ENCODE measurements around the gene ZNF865.

The ZNF865 gene

DNA sequence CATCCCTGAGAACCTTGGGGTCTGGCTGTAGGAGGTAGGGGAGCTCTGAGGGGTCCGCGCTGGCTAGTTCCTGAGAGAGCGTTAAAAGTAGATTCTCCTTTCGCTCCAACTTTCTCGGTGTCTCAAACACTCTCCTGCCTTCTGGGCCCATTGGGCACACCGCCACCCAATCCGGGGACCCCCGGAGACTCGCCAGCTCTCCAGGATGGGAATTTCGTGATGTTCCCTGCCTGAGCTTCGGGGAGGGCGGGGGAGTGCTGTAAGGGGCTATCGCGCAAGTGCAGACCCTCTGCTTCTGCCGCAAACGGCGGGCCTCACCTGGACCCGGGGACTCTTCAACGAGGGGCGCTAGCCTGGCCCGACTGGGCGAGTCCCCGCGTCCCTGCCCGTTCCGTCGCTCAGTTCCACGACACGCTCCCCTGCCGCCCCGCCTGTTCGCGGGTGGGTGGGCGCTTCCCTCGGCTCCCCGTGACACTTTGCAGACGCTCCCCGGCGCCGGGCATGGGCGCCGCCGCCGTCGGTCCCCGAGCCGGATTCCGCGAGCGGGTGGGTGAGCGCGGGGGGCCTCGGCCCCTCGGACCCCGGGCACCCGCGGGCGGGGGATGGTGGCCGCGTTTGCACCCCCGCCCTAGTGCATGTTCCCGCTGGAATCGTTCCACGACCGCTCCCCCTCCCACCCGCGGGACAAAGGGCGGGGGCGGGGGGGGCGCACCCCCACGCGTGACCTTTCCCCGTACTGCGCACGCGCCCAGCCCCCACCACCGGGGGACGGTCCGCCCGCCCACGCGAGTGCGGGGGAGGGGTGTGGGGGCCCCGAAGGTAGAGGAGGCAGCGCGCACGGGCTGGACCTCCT, 42.5 kb downstream of the ZNF865 start, which contains the start of gene CCDC106:
TSS of gene CCDC106 (plus strand) at position 481 of the 853 bp plus-strand sequence. CDS start 835 bp downstream, outside the sequence.
- DNase-seq: peak; percentile 68 to 75

DNA sequence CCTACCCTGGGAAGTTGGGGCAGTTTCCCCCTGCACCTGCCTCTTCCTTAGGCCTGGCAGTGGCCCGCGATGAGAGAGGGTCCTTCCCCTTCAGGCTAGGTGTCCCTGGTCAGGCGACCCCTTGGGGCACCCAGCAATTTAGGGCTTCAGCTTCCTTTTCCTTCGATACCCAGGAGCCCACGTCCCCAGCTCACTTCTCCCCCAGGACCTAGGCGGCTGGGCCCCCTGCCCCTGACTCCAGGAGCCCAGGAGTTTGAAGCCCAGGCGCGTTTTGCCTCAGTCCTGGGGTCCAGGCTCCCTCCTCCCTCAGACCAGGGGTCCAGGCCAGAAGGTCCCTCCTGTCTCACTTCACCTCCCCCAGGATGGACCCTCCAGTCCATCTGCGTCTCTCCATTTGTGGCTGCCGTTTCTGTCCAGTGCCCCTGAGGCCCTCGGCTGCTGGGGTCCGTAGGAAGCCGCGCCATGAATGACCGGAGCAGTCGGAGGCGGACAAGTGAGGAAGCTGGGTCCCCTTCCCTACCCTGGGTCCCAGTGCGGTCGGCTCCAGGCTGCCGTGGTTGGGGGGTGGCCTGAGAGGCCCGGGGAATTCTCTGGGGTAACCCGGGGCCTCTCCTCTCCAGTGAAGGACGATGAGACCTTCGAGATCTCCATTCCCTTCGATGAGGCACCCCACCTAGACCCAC, 43.3 kb downstream of the ZNF865 start:
- DNase-seq: no peak

DNA sequence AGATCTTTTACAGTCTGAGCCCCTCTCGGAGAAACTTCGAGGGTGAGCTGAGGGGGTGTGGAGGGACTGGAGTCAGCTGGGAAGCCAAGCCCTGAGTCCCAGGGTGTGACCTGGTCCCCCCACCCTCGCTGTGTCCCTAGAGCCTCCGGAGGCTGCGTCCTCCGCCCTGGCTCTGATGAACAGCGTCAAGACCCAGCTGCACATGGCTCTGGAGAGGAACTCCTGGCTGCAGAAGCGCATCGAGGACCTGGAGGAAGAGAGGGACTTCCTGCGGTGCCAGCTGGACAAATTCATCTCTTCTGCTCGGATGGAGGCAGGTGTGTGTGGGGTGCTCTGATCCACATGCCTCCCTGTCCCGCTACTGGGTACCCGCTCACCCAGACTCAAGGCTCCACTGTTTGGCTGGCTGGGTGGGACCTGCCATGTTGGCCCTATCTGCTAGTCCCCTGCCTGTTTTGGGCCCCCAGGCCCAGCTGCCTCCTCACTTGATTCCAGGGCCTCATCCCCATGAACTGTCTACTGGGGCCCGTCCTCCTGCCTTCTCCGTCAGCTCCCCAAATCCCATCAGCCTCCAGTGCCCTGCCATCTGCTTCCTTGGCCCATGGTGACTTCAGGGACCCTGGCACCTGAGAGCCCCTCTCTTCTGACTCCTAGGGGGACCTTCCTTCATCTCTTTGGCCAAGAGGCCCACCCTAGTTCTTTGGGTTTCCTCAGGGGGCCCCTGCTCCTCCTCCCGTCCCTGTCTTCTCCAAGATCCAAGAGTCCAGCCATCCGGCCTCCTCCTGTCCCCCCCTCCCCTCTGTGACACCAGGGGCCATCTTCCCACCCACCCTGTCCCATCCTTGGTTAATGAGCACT, 44.0 kb downstream of the ZNF865 start:
- DNase-seq: no peak

DNA sequence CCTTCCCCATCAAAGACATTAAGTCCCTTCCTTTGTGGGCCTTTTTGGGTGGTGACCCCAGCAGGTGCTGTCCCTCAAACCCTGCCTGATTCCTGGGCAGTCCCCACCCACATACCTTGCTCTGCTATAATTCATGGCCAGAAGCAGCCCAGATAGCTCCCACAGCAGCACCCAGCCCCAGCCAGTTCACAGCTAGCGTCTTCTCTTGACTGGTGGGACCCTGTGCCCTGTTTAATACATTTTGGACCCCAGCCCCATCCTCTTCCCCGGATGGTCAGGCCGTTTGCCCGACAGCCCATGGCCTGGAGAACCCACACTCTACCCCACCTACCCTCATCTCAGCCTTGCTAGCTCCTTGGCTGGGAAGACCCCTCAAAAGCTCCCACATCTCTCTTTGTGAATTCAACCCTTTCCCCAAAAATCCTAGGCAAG, 44.7 kb downstream of the ZNF865 start:
- no peak for DNase-seq

DNA sequence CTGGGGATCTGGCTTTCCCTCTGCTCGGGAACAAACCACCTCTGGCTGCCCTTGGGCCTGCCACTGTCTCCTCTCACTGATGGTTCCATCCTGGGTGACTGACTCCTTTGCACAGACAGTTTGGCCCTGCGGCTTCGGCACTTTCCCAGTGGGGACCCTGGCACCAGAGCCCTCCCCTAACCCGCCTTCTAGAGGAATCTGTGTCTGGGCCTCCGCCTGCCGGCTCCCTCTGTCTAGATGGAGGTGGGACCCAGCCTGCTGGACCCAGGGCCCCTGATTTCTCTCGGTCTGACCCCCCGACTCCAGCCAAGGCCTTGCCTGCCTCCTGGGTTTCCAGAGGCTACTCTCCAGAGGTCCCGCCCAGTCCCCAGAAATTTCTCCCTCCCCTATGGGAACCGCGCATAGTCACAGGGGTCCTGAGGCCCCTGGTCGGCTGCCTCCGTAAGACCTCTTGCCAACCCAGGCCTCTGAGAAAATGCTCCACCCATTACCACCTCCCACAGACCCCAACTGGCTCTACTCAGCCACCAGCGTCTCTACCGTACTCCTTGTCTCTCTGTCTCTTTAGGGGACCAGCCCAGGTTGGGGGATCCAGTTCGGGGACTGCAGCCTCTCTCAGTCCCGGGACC, 45.3 kb downstream of the ZNF865 start:
- no peak for DNase-seq

DNA sequence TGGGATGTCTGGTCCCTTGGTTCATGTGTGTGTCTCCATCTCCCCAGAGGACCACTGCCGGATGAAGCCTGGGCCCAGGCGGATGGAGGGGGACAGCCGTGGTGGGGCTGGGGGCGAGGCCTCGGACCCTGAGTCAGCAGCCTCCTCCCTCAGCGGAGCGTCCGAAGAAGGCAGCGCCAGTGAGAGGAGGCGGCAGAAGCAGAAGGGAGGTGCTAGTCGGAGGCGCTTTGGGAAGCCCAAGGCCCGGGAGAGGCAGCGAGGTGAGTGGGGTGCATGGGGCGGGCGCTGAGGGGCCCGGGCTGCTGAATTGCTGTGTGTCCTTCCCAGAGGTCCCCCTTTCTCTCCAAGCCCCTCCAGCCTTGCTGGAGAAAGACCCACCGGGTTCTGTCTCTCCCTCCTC, 45.8 kb downstream of the ZNF865 start:
- no peak for DNase-seq

DNA sequence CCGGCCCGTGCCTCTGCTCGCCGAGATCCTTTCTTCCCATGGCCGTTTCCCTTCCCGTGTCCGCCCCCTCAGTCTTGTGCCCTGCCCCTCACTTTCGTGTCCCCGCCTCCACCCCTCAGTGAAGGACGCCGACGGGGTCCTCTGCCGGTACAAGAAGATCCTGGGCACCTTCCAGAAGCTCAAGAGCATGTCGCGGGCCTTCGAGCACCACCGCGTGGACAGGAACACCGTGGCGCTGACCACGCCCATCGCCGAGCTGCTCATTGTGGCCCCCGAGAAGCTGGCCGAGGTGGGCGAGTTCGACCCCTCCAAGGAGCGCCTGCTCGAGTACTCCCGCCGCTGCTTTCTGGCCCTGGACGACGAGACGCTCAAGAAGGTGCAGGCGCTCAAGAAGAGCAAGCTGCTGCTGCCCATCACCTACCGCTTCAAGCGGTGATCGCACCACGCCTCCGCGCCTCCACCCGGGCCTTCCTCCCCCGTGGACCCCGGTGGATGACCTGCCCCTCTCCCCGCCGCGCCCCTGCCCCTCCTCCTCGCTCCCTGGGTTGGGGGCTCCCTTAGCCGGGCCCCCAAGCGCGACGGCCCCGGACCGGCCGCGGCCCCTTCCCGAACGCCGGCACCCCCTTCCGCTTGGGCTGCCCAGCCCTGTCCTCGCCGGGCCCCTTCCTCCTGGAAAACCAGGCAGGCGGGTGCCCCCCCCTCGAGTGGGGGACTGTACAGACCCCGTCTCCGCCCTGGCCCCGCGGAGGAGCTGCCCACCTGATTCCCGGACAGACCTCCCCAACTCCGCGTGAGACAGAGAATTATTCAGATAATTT, 47.1 kb downstream of the ZNF865 start:
- DNase-seq: no peak

DNA sequence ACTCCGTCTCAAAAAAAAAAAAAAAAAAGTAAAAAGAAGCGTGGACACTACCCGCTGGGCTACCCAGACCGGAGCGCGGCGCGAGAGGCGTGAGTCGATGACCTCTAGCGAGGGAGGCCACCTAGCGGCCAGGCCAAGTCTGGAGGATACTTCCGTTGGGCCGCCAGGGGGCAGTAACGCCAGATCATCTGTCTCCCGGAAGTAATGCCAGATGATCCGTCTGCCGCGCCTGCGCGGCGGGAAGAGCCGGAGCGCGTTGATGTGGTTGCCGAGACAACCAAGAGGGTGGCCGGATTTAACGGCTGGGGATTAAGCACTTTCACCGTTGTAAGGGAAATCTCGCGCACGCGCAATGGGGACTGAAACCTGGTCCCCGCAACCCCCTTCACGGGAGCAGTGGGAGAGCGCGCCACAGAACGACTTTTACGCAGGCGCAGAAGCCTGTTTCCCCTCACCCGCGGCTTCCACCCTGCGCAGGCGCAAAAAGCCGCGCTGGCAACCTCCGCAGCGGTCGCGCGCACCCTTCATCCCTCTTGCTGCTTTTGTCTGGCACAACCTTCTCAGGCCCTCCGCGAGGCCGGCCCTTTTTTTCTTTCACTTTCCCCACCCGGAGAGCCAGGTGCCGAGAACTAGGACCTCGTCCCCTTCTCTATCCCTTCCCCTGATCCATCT, 48.3 kb downstream of the ZNF865 start:
- DNase-seq: peak; percentile 93 to 94

DNA sequence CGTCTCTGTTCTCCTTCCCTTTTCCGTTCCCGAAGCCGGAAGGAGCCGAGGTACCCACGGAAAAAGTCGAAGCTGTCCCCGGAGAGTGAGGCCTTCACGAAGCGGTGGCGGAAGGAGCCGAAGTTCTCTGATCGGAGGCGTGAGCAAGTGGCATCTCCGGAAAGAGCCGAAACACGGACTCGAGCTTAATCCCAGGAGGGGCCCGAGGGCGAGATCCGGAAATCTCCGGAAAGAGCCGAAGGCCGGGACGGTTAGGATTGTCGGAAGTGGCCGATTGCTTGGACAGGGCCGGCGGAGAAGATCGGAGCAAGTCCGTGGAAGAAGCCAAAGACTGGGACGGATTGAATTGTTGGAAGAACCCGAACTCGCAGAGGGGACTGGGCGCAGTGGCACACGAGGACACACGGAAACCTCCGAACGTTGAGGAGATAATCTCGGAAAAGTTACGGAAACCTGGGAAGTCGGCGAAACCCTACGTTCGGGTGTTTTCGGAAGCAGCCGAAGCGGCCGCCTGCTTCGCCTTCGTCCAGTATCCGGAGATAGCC, 48.9 kb downstream of the ZNF865 start:
- peak; percentile 99 for DNase-seq

DNA sequence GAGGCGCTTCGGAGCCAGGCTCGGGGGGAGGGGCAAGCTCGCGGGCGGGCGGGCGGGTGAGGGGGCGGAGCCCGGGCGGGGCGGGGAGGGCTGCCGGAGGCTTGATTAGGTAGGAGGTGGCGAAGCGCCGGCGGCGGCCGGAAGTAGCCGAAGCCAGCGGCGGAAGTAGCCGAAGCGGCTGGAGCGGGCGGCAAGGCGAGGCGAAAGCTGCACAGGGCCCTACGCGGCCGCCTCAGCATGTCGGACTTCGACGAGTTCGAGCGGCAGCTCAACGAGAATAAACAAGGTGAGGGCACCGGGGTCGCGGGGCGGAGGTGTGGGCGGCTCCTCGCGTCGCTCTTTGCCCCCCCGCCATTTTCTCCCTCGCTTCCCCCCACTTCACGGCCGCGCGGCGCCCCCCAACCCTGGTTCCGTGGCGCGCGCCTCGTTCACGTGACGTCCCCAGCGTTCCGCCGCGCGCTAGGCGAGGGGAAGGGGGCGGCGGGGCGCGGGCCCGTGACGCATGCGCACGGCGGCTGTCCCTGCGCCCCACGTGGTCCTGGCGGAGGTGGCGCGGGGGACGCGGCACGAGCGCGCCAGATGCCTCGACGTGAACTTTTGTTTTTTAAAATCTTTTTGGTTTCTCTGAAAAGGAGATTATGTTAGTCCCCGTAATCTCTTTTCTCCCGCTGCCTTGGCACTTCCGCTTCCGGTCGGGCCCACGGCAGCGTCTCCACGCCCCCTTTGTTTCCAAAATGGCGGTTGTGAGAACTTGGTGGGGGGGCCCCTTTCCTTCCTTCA, 49.6 kb downstream of the ZNF865 start, which contains the start of gene U2AF2:
TSS of gene U2AF2 (plus strand) at position 168 of the 780 bp plus-strand sequence. CDS start at position 238, 70 bp downstream.
- DNase-seq: peak; percentile 92 to 96

DNA sequence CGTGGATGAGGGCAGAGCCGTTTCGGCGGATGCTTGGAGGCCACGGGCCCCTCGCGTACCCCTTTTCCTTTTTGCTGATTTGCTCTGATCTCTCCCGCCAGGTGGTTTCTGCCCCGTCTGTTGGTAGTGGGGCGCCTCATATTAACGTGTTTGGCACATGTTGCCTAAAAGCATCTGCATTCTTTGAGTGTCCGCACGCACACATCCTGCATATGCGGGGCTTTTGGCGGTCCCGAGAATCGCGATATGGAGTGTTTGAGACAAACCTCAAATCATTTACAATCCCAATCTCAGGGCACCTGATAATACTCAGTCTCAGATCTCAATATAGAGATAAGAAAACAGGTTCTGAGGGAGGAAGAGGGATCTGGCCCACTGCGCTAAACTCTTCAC, 50.2 kb downstream of the ZNF865 start:
- no peak for DNase-seq

DNA sequence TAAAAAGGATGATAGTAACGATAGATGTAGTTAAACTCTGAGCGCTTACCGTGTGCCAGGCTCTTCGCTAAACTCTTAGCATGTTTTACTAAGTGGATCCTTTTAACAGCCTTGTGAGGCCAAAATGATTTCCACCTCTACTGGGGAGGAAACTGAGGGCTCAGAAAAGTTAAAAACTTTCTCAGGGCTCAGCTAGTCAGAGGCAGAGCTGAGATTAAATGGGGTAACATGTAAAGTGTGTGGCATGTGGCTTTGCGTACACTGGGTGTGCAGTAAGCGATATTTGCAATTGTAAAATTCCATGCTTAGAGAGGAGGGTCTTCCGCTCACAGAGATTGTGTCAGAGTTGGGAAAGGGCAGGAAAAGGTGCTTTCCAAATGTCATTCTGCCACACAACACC, 51.1 kb downstream of the ZNF865 start:
- no peak for DNase-seq

DNA sequence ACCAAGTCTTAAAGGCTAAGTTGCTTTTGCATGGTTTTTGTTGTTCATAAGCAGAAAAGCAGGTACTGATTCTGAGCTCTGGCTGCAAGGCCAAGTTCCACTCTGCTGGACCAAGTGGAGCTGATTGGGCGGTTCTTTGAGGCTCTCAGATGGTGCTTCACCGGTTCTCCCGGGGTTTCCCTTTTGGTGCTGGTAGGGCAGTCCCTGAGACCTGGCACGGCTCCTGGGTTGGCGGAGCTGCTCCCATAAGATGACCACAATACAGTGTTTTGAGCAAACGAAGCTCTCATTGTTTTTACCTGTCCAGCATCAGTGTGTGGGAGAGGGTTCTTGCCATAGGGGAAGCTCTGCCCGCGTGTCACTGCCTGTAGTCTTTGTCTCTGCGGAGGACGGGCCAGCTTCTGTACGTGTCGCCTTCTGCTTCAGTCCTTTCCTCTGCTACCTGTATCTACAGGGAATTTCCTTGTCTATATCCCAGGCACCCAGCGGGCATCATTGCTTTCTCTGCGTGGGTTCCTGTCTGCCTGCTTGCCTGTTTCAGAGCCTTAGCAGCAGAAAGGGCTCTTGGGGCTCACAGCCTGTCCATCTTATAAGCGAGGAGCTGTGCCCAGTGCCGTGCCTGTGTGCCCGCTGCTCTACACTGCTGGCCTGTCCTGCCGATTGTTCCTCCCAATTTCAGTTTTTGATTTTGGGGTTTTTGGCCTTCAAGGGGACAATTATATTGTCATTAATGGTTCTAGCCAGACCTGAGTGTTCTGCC, 51.7 kb downstream of the ZNF865 start:
- peak; percentile 22 to 47 for DNase-seq

DNA sequence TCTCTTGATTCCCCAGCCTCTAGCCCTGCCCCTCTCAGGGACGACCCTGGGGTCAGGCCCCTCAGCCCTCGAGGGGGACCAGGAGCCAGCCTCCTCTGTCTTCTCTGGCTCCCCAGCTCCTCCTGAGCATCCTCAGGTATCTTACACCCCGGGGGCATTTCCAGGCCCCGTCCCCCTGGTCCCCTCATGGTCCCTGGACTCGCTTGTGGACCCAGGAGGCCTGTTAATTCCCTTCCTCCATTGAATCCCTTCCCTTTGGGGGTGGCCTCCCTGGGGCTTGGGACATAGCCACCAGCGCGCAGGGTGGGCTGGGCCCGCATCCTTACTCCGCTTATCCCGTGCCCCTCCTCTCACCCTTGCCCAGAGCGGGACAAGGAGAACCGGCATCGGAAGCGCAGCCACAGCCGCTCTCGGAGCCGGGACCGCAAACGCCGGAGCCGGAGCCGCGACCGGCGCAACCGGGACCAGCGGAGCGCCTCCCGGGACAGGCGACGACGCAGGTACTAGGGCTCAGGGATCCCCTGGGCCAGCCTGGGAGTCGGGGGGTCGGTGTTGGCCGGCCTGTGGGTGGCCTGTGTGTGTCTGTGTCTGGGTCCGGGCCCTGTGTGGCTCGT, 53.5 kb downstream of the ZNF865 start:
- no peak for DNase-seq

DNA sequence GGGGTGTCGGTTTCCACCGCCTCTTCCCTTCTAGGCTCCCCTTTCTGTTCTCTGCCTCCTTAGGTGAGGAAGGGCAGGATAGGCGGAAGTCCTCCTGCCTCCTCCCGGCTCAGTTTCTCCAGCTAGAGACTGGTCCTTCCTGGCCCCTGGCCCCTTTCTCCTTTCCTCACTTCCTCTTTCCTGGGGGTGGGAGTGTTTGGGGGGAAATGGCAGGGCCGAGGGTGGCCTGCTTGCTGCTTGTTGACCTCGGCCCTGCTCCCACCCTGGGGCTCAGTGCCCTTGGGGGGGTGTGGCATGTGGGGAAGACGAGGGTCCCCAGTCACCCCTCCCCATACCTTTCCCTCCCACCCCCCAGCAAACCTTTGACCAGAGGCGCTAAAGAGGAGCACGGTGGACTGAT, 54.4 kb downstream of the ZNF865 start:
- no peak for DNase-seq

DNA sequence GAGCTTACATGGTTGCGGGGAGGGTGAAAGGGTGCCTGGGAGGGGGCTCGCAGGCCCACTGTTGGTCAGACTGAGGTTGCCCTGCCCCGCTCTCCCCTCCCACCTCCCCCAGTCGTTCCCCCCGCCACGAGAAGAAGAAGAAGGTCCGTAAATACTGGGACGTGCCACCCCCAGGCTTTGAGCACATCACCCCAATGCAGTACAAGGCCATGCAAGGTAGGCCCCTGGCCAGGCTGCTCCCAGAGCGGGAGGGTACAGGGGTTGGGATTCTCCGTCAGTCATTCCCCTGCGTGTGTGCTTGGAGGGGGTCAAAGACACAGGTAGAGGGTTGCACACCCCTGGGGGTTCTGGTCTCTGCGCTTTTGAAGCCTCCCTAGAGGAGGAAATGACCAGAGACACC, 55.0 kb downstream of the ZNF865 start:
- DNase-seq: no peak

DNA sequence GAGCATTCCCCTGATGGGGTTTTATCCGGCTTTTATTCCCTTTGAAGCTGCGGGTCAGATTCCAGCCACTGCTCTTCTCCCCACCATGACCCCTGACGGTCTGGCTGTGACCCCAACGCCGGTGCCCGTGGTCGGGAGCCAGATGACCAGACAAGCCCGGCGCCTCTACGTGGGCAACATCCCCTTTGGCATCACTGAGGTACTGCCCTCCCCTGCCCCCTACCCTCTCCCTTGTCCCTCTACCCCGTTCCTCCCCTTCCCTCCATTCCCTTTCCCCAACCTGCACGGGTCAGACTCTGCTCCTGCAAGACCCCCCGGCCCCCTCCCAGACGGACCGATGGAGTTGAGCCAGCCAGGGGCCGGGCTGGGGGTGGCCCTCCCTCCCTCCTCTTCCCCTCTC, 55.5 kb downstream of the ZNF865 start:
- no peak for DNase-seq

DNA sequence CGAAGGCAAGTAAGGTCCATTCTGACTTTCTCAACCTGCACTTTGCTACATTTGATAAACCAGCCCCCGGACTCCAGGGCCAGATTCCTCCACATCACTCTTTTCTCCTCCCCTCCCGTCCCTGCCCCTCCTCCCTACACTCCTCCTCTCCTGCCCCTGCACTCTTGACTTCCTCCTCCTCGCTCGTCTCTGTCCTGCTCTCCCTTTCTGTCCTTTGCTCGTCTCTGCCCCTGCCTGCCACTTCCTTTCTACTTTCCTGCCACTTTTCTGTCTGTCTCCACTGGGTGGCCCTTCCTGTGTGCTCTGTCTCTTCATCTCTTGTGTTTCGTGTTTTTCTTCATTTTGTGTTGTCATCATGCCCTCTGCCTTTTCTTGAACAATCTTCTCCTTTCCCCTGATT, 56.4 kb downstream of the ZNF865 start:
- peak; percentile 28 to 36 for DNase-seq
